Stimulated activated CD8-positive, alpha-beta memory T cell treated with anti-CD3 and anti-CD28 coated beads, Interleukin-4, amount 100 ng/mL, for 4 hours (primary cell): ENCODE data around the gene NEURL3.
"Not testable (repeated sequence)": the region's sequence is repeated elsewhere in the genome, so short reads cannot be mapped to it uniquely, and the experiment has no call there.

Experiments
- DNase-seq, 2 donors: peaks; one replicate each; pipeline ENCODE4 v3.0.0-alpha.2; 2020; ENCODE audit warnings: low read depth in 2 of 2, low spot score in 1 of 2

The NEURL3 gene

GRCh38 chr2:96508521-96509113 lies 3.5 kb upstream of the NEURL3 start:
- DNase-seq = no peak

- peak; percentile 72 to 85 for DNase-seq
Measured at GRCh38 chr2:96507957-96508520, 2.9 kb upstream of the NEURL3 start.

GRCh38 chr2:96506907-96507240 lies 1.7 kb upstream of the NEURL3 start:
- no peak for DNase-seq

- DNase-seq = no peak
Measured at GRCh38 chr2:96506016-96506906, 1.1 kb upstream of the NEURL3 start.

- no peak for DNase-seq
Measured at GRCh38 chr2:96503637-96504243, 1.4 kb downstream of the NEURL3 start.

- DNase-seq = no peak
Measured at GRCh38 chr2:96502891-96503636, 2.1 kb downstream of the NEURL3 start.

- no peak for DNase-seq
Measured at GRCh38 chr2:96501886-96502810, 3.0 kb downstream of the NEURL3 start.

GRCh38 chr2:96501471-96501874 lies 3.7 kb downstream of the NEURL3 start:
- DNase-seq = no peak

- DNase-seq = no peak
Measured at GRCh38 chr2:96500385-96501066, 4.6 kb downstream of the NEURL3 start.

GRCh38 chr2:96499061-96499960 lies 5.8 kb downstream of the NEURL3 start:
- DNase-seq = no peak

GRCh38 chr2:96498611-96499010 lies 6.5 kb downstream of the NEURL3 start:
- not testable (repeated sequence) for DNase-seq

GRCh38 chr2:96498021-96498431 lies 7.1 kb downstream of the NEURL3 start:
- no peak for DNase-seq

GRCh38 chr2:96495982-96496629 lies 9.1 kb downstream of the NEURL3 start:
- DNase-seq = no peak

- DNase-seq = no peak
Measured at GRCh38 chr2:96494188-96494587, 11.0 kb downstream of the NEURL3 start.

- no peak for DNase-seq
Measured at GRCh38 chr2:96493072-96493471, 12.1 kb downstream of the NEURL3 start.

GRCh38 chr2:96491860-96492497 lies 13.2 kb downstream of the NEURL3 start:
- no peak for DNase-seq

- DNase-seq = no peak
Measured at GRCh38 chr2:96489663-96490062, 15.5 kb downstream of the NEURL3 start.

- DNase-seq = no peak
Measured at GRCh38 chr2:96489261-96489660, 15.9 kb downstream of the NEURL3 start.
